BLaER1 (cell line): ENCODE results near the gene PLCG1.

ENCODE experiments used
- H3K27ac ChIP-seq: shearing (Covaris generic); formaldehyde crosslinking; 2 replicates; pipeline ENCODE4 v1.8.1; 2022
- H3K27me3 ChIP-seq: shearing (Covaris generic); formaldehyde crosslinking; 2 replicates; pipeline ENCODE4 v1.8.1; 2022
- H3K36me3 ChIP-seq: shearing (Covaris generic); formaldehyde crosslinking; 2 replicates; pipeline ENCODE4 v1.8.1; 2022
- H3K4me1 ChIP-seq: shearing (Covaris generic); formaldehyde crosslinking; 2 replicates; pipeline ENCODE4 v1.8.1; 2022
- H3K4me2 ChIP-seq: shearing (Covaris generic); formaldehyde crosslinking; 2 replicates; pipeline ENCODE4 v1.8.1; 2022
- H3K4me3 ChIP-seq: shearing (Covaris generic); formaldehyde crosslinking; 2 replicates; pipeline ENCODE4 v1.8.1; 2022
- H3K9ac ChIP-seq: shearing (Covaris generic); formaldehyde crosslinking; 2 replicates; pipeline ENCODE4 v1.8.1; 2022
- H3K9me3 ChIP-seq: shearing (Covaris generic); formaldehyde crosslinking; 2 replicates; pipeline ENCODE4 v1.8.1; 2022
- H4K20me1 ChIP-seq: shearing (Covaris generic); formaldehyde crosslinking; 2 replicates; pipeline ENCODE4 v1.8.1; 2022
- Cebpa-rat ChIP-seq: shearing (Covaris generic); IDR thresholded peaks from 2 replicates; pipeline ENCODE4 v1.8.1; 2022

PLCG1 gene

GRCh38 chr20:41204304-41205265 lies 67.2 kb downstream of the PLCG1 start:
- no peak for TF ChIP-seq Cebpa-rat
- Histone ChIP-seq H3K9me3 (peaks cover 4% of the 10 kb centered on the region), H3K27ac (no peak overlapping the region), H3K27me3 (no peaks in the 10 kb centered on the region), H3K36me3 (peaks cover 35% of the 10 kb centered on the region), H3K4me1 (peaks cover 3% of the 10 kb centered on the region), H4K20me1 (no peaks in the 10 kb centered on the region), H3K9ac (no peak overlapping the region), H3K4me2 (no peak overlapping the region), H3K4me3 (no peak overlapping the region)

- no peaks in the 10 kb centered on the region for H3K4me1 ChIP-seq
- no peaks in the 10 kb centered on the region for H4K20me1 ChIP-seq
- H3K4me2 ChIP-seq: no peak overlapping the region
- peaks cover 4% of the 10 kb centered on the region; the same call in 1 of the 2 replicates for H3K9me3 ChIP-seq
- peaks cover 34% of the 10 kb centered on the region for H3K36me3 ChIP-seq
- H3K4me3 ChIP-seq: no peak overlapping the region
- H3K27ac ChIP-seq: no peak overlapping the region
- H3K9ac ChIP-seq: no peak overlapping the region
- no peak for TF ChIP-seq Cebpa-rat
- H3K27me3 ChIP-seq: no peaks in the 10 kb centered on the region
Observed at GRCh38 chr20:41205313-41205712, 68.0 kb downstream of the PLCG1 start.

GRCh38 chr20:41213150-41213820 lies 75.9 kb downstream of the PLCG1 start:
- Histone ChIP-seq H3K4me2 (no peak overlapping the region), H3K27me3 (no peaks in the 10 kb centered on the region), H3K4me3 (no peak overlapping the region), H3K36me3 (no peaks in the 10 kb centered on the region), H3K27ac (no peak overlapping the region), H3K4me1 (no peaks in the 10 kb centered on the region), H3K9me3 (no peaks in the 10 kb centered on the region), H4K20me1 (no peaks in the 10 kb centered on the region), H3K9ac (no peak overlapping the region)
- no peak for TF ChIP-seq Cebpa-rat

- Histone ChIP-seq H3K27me3 (no peaks in the 10 kb centered on the region), H3K9me3 (no peaks in the 10 kb centered on the region), H3K4me3 (no peak overlapping the region), H4K20me1 (no peaks in the 10 kb centered on the region), H3K4me1 (no peaks in the 10 kb centered on the region), H3K36me3 (no peaks in the 10 kb centered on the region), H3K27ac (no peak overlapping the region), H3K4me2 (no peak overlapping the region), H3K9ac (no peak overlapping the region)
- no peak for TF ChIP-seq Cebpa-rat
Observed at GRCh38 chr20:41214202-41214601, 76.9 kb downstream of the PLCG1 start.

GRCh38 chr20:41214666-41215065 lies 77.3 kb downstream of the PLCG1 start:
- Histone ChIP-seq H3K4me1 (no peaks in the 10 kb centered on the region), H3K9ac (no peak overlapping the region), H3K4me2 (no peak overlapping the region), H3K4me3 (no peak overlapping the region), H4K20me1 (no peaks in the 10 kb centered on the region), H3K27me3 (no peaks in the 10 kb centered on the region), H3K9me3 (no peaks in the 10 kb centered on the region), H3K27ac (no peak overlapping the region), H3K36me3 (no peaks in the 10 kb centered on the region)
- TF ChIP-seq Cebpa-rat: no peak

GRCh38 chr20:41217422-41217821 lies 80.1 kb downstream of the PLCG1 start:
- no peaks in the 10 kb centered on the region for H3K4me1 ChIP-seq

GRCh38 chr20:41218466-41218865 lies 81.1 kb downstream of the PLCG1 start:
- Histone ChIP-seq H3K36me3 (no peaks in the 10 kb centered on the region), H3K9me3 (no peaks in the 10 kb centered on the region), H4K20me1 (no peaks in the 10 kb centered on the region), H3K27ac (no peak overlapping the region), H3K27me3 (no peaks in the 10 kb centered on the region), H3K4me1 (no peaks in the 10 kb centered on the region), H3K4me3 (no peak overlapping the region), H3K4me2 (no peak overlapping the region), H3K9ac (no peak overlapping the region)
- TF ChIP-seq Cebpa-rat: no peak

More at GRCh38 chr20:41217422-41217821, 80.1 kb downstream of the PLCG1 start:
- H3K4me3 ChIP-seq: no peak overlapping the region
- H3K36me3 ChIP-seq: no peaks in the 10 kb centered on the region
- H3K4me2 ChIP-seq: no peak overlapping the region
- H4K20me1 ChIP-seq: no peaks in the 10 kb centered on the region
- TF ChIP-seq Cebpa-rat: no peak
- H3K27me3 ChIP-seq: no peaks in the 10 kb centered on the region
- no peak overlapping the region for H3K9ac ChIP-seq
- H3K9me3 ChIP-seq: no peaks in the 10 kb centered on the region
- no peak overlapping the region for H3K27ac ChIP-seq

- Histone ChIP-seq H3K36me3 (no peaks in the 10 kb centered on the region), H3K4me3 (no peak overlapping the region), H3K27me3 (no peaks in the 10 kb centered on the region), H4K20me1 (no peaks in the 10 kb centered on the region), H3K4me2 (no peak overlapping the region), H3K4me1 (no peaks in the 10 kb centered on the region), H3K9me3 (no peaks in the 10 kb centered on the region), H3K9ac (no peak overlapping the region), H3K27ac (no peak overlapping the region)
- no peak for TF ChIP-seq Cebpa-rat
Observed at GRCh38 chr20:41219824-41220223, 82.5 kb downstream of the PLCG1 start.

GRCh38 chr20:41221614-41222218 lies 84.4 kb downstream of the PLCG1 start:
- Histone ChIP-seq H3K9me3 (no peaks in the 10 kb centered on the region), H3K9ac (no peak overlapping the region), H3K4me2 (no peak overlapping the region), H3K27ac (no peak overlapping the region), H3K27me3 (no peaks in the 10 kb centered on the region), H3K36me3 (no peaks in the 10 kb centered on the region), H3K4me3 (no peak overlapping the region), H3K4me1 (no peaks in the 10 kb centered on the region), H4K20me1 (no peaks in the 10 kb centered on the region)
- no peak for TF ChIP-seq Cebpa-rat

- Histone ChIP-seq H3K9me3 (no peaks in the 10 kb centered on the region), H3K4me3 (no peak overlapping the region), H3K27me3 (no peaks in the 10 kb centered on the region), H4K20me1 (no peaks in the 10 kb centered on the region), H3K4me1 (no peaks in the 10 kb centered on the region), H3K9ac (no peak overlapping the region), H3K36me3 (no peaks in the 10 kb centered on the region), H3K27ac (no peak overlapping the region), H3K4me2 (no peak overlapping the region)
- TF ChIP-seq Cebpa-rat: no peak
Observed at GRCh38 chr20:41222296-41222695, 85.0 kb downstream of the PLCG1 start.
